ENCODE results near the gene NDE1.
"Not testable (repeated sequence)": the region's sequence is repeated elsewhere in the genome, so short reads cannot be mapped to it uniquely, and the experiment has no call there.

NDE1 gene

GRCh38 chr16:15648135-15648730 lies 1.8 kb upstream of the NDE1 start:
- Histone ChIP-seq H3K9ac (ENCODE audit: low read length) (no peak overlapping the region), H3K4me2 (ENCODE audit: low read depth, low read length) (no peak overlapping the region), H3K27ac (ENCODE audit: low read length) (no peak overlapping the region), H3K79me2 (ENCODE audit: low read length) (peaks cover 32% of the 10 kb centered on the region), H3K27me3 (replicated peaks; ENCODE audit: insufficient read depth, low read length) (no peaks in the 10 kb centered on the region), H3K9me3 (replicated peaks; ENCODE audit: insufficient read depth, low read length) (no peaks in the 10 kb centered on the region), H3K9me2 (replicated peaks; ENCODE audit: insufficient read depth, low read length) (no peaks in the 10 kb centered on the region), H3K36me3 (replicated peaks; ENCODE audit: insufficient read depth, low read length) (no peaks in the 10 kb centered on the region), H2AFZ (ENCODE audit: low read length) (no peak overlapping the region), H4K20me1 (ENCODE audit: insufficient read depth, low read length) (no peaks in the 10 kb centered on the region), H3K4me1 (ENCODE audit: low read length) (peaks cover 37% of the 10 kb centered on the region), H3K4me3 (ENCODE audit: low read length) (no peak overlapping the region), H3F3A (ENCODE audit: insufficient read depth, low read length) (peaks cover 50% of the 10 kb centered on the region)
- TF ChIP-seq EZH2 (optimal IDR thresholded peaks at IDR 0.05; ENCODE audit: low read depth, low read length) (no peak), EZH2phosphoT487 (IDR thresholded peaks at IDR 0.05; ENCODE audit: low read length) (no peak), CTCF (IDR thresholded peaks at IDR 0.05; ENCODE audit: low read length) (no peak)
- no peak for DNase-seq

GRCh38 chr16:15649311-15649710 lies 734 bp upstream of the NDE1 start:
- peak overlapping the region; percentile 93 for H2AFZ ChIP-seq (ENCODE audit: low read length)
- peak overlapping the region; percentile 100 for H3K4me2 ChIP-seq (ENCODE audit: low read depth, low read length)
- H3K9ac ChIP-seq (ENCODE audit: low read length) = peak overlapping the region; percentile 60; the same call in 1 of the 2 replicates
- not testable (repeated sequence) for H3K27me3 ChIP-seq (replicated peaks; ENCODE audit: insufficient read depth, low read length); DNase-seq; H3K9me2 ChIP-seq (replicated peaks; ENCODE audit: insufficient read depth, low read length); H4K20me1 ChIP-seq (ENCODE audit: insufficient read depth, low read length); H3K36me3 ChIP-seq (replicated peaks; ENCODE audit: insufficient read depth, low read length); H3K9me3 ChIP-seq (replicated peaks; ENCODE audit: insufficient read depth, low read length)
- H3K27ac ChIP-seq (ENCODE audit: low read length) = peak overlapping the region; percentile 29; the same call in 1 of the 2 replicates
- H3K79me2 ChIP-seq (ENCODE audit: low read length) = peaks cover 42% of the 10 kb centered on the region
- H3F3A ChIP-seq (ENCODE audit: insufficient read depth, low read length) = peaks cover 39% of the 10 kb centered on the region
- H3K4me1 ChIP-seq (ENCODE audit: low read length) = peaks cover 35% of the 10 kb centered on the region
- peak overlapping the region; percentile 79 for H3K4me3 ChIP-seq (ENCODE audit: low read length)

DNA sequence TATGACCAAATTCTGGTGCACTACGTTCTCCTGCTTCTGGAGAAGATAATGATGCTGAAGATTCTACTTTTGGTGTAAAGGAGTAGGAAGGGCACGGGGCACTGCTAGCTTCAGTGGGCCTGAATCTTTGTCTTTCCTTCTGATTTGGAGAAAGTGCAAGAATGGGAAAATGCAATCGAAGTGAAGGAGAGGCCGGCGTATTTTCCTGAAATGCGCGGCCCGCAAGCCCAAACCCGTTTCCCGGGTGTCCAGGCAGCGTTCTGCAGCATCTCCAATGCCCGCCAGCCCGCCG lies 372 bp upstream of the NDE1 start:
- H3K27ac ChIP-seq (ENCODE audit: low read length) = peak overlapping the region; percentile 29; the same call in 1 of the 2 replicates
- peak overlapping the region; percentile 60; the same call in 1 of the 2 replicates for H3K9ac ChIP-seq (ENCODE audit: low read length)
- H3K79me2 ChIP-seq (ENCODE audit: low read length) = peaks cover 46% of the 10 kb centered on the region
- no peaks in the 10 kb centered on the region for H4K20me1 ChIP-seq (ENCODE audit: insufficient read depth, low read length)
- H3K27me3 ChIP-seq (replicated peaks; ENCODE audit: insufficient read depth, low read length) = no peaks in the 10 kb centered on the region
- H3K9me2 ChIP-seq (replicated peaks; ENCODE audit: insufficient read depth, low read length) = no peaks in the 10 kb centered on the region
- H2AFZ ChIP-seq (ENCODE audit: low read length) = peak overlapping the region; percentile 93
- H3K36me3 ChIP-seq (replicated peaks; ENCODE audit: insufficient read depth, low read length) = no peaks in the 10 kb centered on the region
- peaks cover 31% of the 10 kb centered on the region for H3K4me1 ChIP-seq (ENCODE audit: low read length)
- no peak for TF ChIP-seq EZH2phosphoT487 (IDR thresholded peaks at IDR 0.05; ENCODE audit: low read length)
- TF ChIP-seq CTCF (IDR thresholded peaks at IDR 0.05; ENCODE audit: low read length) = no peak
- no peak for TF ChIP-seq EZH2 (optimal IDR thresholded peaks at IDR 0.05; ENCODE audit: low read depth, low read length)
- H3K4me2 ChIP-seq (ENCODE audit: low read depth, low read length) = peak overlapping the region; percentile 100
- DNase-seq = no peak
- no peaks in the 10 kb centered on the region for H3K9me3 ChIP-seq (replicated peaks; ENCODE audit: insufficient read depth, low read length)
- peaks cover 35% of the 10 kb centered on the region for H3F3A ChIP-seq (ENCODE audit: insufficient read depth, low read length)
- H3K4me3 ChIP-seq (ENCODE audit: low read length) = peak overlapping the region; percentile 79

DNA sequence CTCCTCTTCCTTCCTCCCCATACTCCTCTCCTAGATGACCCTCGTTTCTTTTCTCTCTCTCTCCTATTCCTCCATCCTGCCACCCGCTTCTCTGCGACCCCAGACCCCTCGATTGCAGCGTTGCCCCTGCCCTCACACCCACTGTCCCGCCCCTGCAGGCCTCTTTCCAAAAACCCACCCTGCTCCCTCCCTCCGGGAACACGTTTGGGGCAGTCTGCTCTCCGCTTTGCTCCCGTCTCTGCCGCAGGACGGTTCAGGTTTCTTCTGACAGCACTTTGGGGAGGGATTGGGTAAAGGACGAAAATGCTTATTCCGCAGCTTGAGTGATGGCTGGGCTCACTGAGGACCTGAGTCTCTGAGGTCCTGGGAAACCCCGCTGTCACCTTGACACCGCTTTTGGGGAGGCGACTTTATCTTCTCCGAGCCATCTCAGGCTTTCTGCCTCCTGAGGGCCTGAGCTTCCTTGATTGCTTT lies 690 bp downstream of the NDE1 start:
- H3K4me2 ChIP-seq (ENCODE audit: low read depth, low read length) = peak overlapping the region; percentile 98
- peak; percentile 82 for DNase-seq
- no peaks in the 10 kb centered on the region for H3K9me2 ChIP-seq (replicated peaks; ENCODE audit: insufficient read depth, low read length)
- peak overlapping the region; percentile 82 for H3K9ac ChIP-seq (ENCODE audit: low read length)
- H3K4me3 ChIP-seq (ENCODE audit: low read length) = peak overlapping the region; percentile 85
- peak overlapping the region; percentile 73 for H2AFZ ChIP-seq (ENCODE audit: low read length)
- peaks cover 21% of the 10 kb centered on the region for H3K4me1 ChIP-seq (ENCODE audit: low read length)
- TF ChIP-seq EZH2 (optimal IDR thresholded peaks at IDR 0.05; ENCODE audit: low read depth, low read length) (no peak), EZH2phosphoT487 (IDR thresholded peaks at IDR 0.05; ENCODE audit: low read length) (no peak), CTCF (IDR thresholded peaks at IDR 0.05; ENCODE audit: low read length) (no peak)
- H3K9me3 ChIP-seq (replicated peaks; ENCODE audit: insufficient read depth, low read length) = no peaks in the 10 kb centered on the region
- H3F3A ChIP-seq (ENCODE audit: insufficient read depth, low read length) = peaks cover 25% of the 10 kb centered on the region
- H4K20me1 ChIP-seq (ENCODE audit: insufficient read depth, low read length) = no peaks in the 10 kb centered on the region
- H3K27ac ChIP-seq (ENCODE audit: low read length) = peak overlapping the region; percentile 54; the same call in 1 of the 2 replicates
- H3K27me3 ChIP-seq (replicated peaks; ENCODE audit: insufficient read depth, low read length) = no peaks in the 10 kb centered on the region
- peaks cover 54% of the 10 kb centered on the region for H3K79me2 ChIP-seq (ENCODE audit: low read length)
- H3K36me3 ChIP-seq (replicated peaks; ENCODE audit: insufficient read depth, low read length) = no peaks in the 10 kb centered on the region
